A673 (cell line): ENCODE results near the gene ARHGEF19. TPM values are rescaled to one million over a fixed set of nuclear protein-coding genes. Genes with fewer than 3 reads are reported as not detected.

Experiments
- BruUV-seq: library from RNA; stranded (reverse); fragments of 400-500 nt; replicated peaks from 2 replicates; lab custom pipeline; 2021; lab: Mats Ljungman, UMichigan
- CTCF ChIA-PET: fragments of 300-600 bp; sonication (Branson Sonifier 250); formaldehyde crosslinking; loops from one replicate; lab custom pipeline; 2022; ENCODE audit warnings: antibody characterized with exemption; lab: Charles Lee
- POLR2A ChIA-PET: fragments of 300-600 bp; sonication (Branson Sonifier 250); formaldehyde crosslinking; loops from one replicate; lab custom pipeline; 2022; ENCODE audit warnings: antibody characterized with exemption; ENCODE audit not compliant: low non-redundant PET; lab: Charles Lee
- DNase-seq: peaks from one replicate; pipeline ENCODE4 v3.0.0-alpha.2; 2015; ENCODE audit warnings: low spot score
- H3K27ac ChIP-seq: fragments of 200-600 bp; sonication (generic); 2 replicates; pipeline ENCODE4 v1.5.1; 2016; ENCODE audit warnings: mixed run types, low read depth, mild to moderate bottlenecking, mixed read lengths, antibody characterized with exemption, low read length; ENCODE audit not compliant: poor library complexity, severe bottlenecking
- H3K27me3 ChIP-seq: fragments of 200-600 bp; sonication (generic); replicated peaks from 2 replicates; pipeline ENCODE4 v1.6.1; 2017; ENCODE audit warnings: mixed run types, low read depth, mild to moderate bottlenecking, mixed read lengths, antibody characterized with exemption, low read length; ENCODE audit not compliant: insufficient read depth, poor library complexity
- H3K36me3 ChIP-seq: fragments of 200-600 bp; sonication (generic); 2 replicates; pipeline ENCODE4 v1.6.1; 2016; ENCODE audit warnings: mixed run types, mild to moderate bottlenecking, mixed read lengths, antibody characterized with exemption, low read length; ENCODE audit not compliant: insufficient read depth, poor library complexity, severe bottlenecking
- H3K4me1 ChIP-seq: fragments of 200-600 bp; sonication (generic); 2 replicates; pipeline ENCODE4 v1.6.1; 2017; ENCODE audit warnings: mixed run types, mild to moderate bottlenecking, mixed read lengths, antibody characterized with exemption, low read length; ENCODE audit not compliant: insufficient read depth, poor library complexity, severe bottlenecking
- H3K4me3 ChIP-seq: fragments of 200-600 bp; sonication (generic); 2 replicates; pipeline ENCODE4 v1.5.1; 2016; ENCODE audit warnings: low read depth, mixed run types, mild to moderate bottlenecking, mixed read lengths, low read length; ENCODE audit not compliant: poor library complexity, severe bottlenecking
- H3K9me3 ChIP-seq: fragments of 200-600 bp; sonication (generic); 2 replicates; pipeline ENCODE4 v1.6.1; 2016; ENCODE audit warnings: mixed run types, low read depth, mild to moderate bottlenecking, mixed read lengths, antibody characterized with exemption, low read length; ENCODE audit not compliant: poor library complexity, severe bottlenecking
- CTCF ChIP-seq: fragments of 300-800, 200-600 bp; sonication (generic); conservative IDR thresholded peaks from 2 replicates; pipeline ENCODE4 v1.5.1; 2017; ENCODE audit warnings: low read depth, mild to moderate bottlenecking, antibody characterized with exemption, low read length, moderate library complexity, mixed read lengths
- EZH2 ChIP-seq: fragments of 200-600 bp; sonication (generic); IDR thresholded peaks from 2 replicates; pipeline ENCODE4 v1.6.1; 2017; ENCODE audit warnings: borderline replicate concordance, low read depth, mild to moderate bottlenecking, mixed read lengths, antibody characterized with exemption, low read length; ENCODE audit not compliant: poor library complexity, severe bottlenecking
- intact Hi-C: fragments of 100-400 bp; cut with micrococcal nuclease; formaldehyde crosslinking; loops from one replicate; pipeline ENCODE4 v1.10.0; 2022; ENCODE audit not compliant: unreplicated experiment
- total RNA-seq: library from RNA; stranded (reverse); gene quantifications from 2 replicates; pipeline ENCODE4 v1.2.3, GENCODE V29; 2021

Gene ARHGEF19
- total RNA-seq, 1 experiment from 2014 or later = 5.2 TPM

- no peak overlapping the region for H3K4me3 ChIP-seq
- no peak for TF ChIP-seq EZH2
- no peak for TF ChIP-seq CTCF
- intact Hi-C loops = loop anchor here (10.0 kb wide), 1 partner anchor 162 kb away; the partner anchor contains the start of gene SZRD1
- DNase-seq = no peak
- no TSS peak for BruUV-seq
- H3K4me1 ChIP-seq = peaks cover 9% of the 10 kb centered on the region
- CTCF ChIA-PET = interaction anchor here (0.6 kb wide), 1 partner anchor 15 kb away, joined by 3 read pairs; no protein-coding TSS in a partner anchor
- H3K27me3 ChIP-seq = no peaks in the 10 kb centered on the region
- POLR2A ChIA-PET = interaction anchor here (0.6 kb wide), 1 partner anchor 18 kb away, joined by 3 read pairs; no protein-coding TSS in a partner anchor
- no peak overlapping the region for H3K27ac ChIP-seq
- H3K36me3 ChIP-seq = no peaks in the 10 kb centered on the region
- H3K9me3 ChIP-seq = no peaks in the 10 kb centered on the region
These were observed 9.9 kb downstream of the ARHGEF19 start for GRCh38 chr1:16202281-16203210.

- CTCF ChIA-PET = interaction anchor here (0.6 to 1.2 kb wide), 2 partner anchors 15 to 120 kb away, joined by 3 to 5 read pairs; no protein-coding TSS in a partner anchor
- DNase-seq = no peak
- no TSS peak for BruUV-seq
- POLR2A ChIA-PET = interaction anchor here (0.6 kb wide), 2 partner anchors 164 to 181 kb away, joined by 3 to 7 read pairs; no protein-coding TSS in a partner anchor
- Histone ChIP-seq H3K4me1 (no peaks in the 10 kb centered on the region), H3K36me3 (no peaks in the 10 kb centered on the region), H3K27me3 (no peaks in the 10 kb centered on the region), H3K4me3 (no peak overlapping the region), H3K9me3 (no peaks in the 10 kb centered on the region), H3K27ac (no peak overlapping the region)
- TF ChIP-seq CTCF = no peak
- no peak for TF ChIP-seq EZH2
- intact Hi-C loops = loop anchor here (10.0 kb wide), 1 partner anchor 165 kb away; the partner anchor contains the start of gene SZRD1
These were observed 12.8 kb downstream of the ARHGEF19 start for GRCh38 chr1:16199700-16200099.

GRCh38 chr1:16199157-16199501 is 13.3 kb downstream of the ARHGEF19 start:
- Histone ChIP-seq H3K27me3 (no peaks in the 10 kb centered on the region), H3K36me3 (no peaks in the 10 kb centered on the region), H3K4me3 (no peak overlapping the region), H3K4me1 (no peaks in the 10 kb centered on the region), H3K27ac (no peak overlapping the region), H3K9me3 (no peaks in the 10 kb centered on the region)
- CTCF ChIA-PET = interaction anchor here (0.6 kb wide), 1 partner anchor 14 kb away, joined by 5 read pairs; no protein-coding TSS in a partner anchor
- BruUV-seq = no TSS peak
- intact Hi-C loops = no loop called here
- no peak for DNase-seq
- POLR2A ChIA-PET = interaction anchor here (0.6 kb wide), 2 partner anchors 18 to 164 kb away, joined by 3 to 7 read pairs; no protein-coding TSS in a partner anchor
- no peak for TF ChIP-seq CTCF
- TF ChIP-seq EZH2 = no peak
